OCI-M2 (cell line): ENCODE measurements around the gene SDF4.
"Not testable (repeated sequence)": the region's sequence is repeated elsewhere in the genome, so short reads cannot be mapped to it uniquely, and the experiment has no call there.

Experiments used
- DNase-seq: peaks from one replicate; lab custom pipeline; 2025; ENCODE audit not compliant: unreplicated experiment; lab: John Stamatoyannopoulos, UW

SDF4 gene

GRCh38 chr1:1181129-1181937 is 50.5 kb downstream of the SDF4 start:
- DNase-seq: no peak

- DNase-seq: no peak
Measured at GRCh38 chr1:1179983-1180861, 51.6 kb downstream of the SDF4 start.

- no peak for DNase-seq
Measured at GRCh38 chr1:1179346-1179982, 52.3 kb downstream of the SDF4 start.

GRCh38 chr1:1178794-1179331 is 52.9 kb downstream of the SDF4 start:
- DNase-seq: no peak

- DNase-seq: no peak
Measured at GRCh38 chr1:1177452-1178206, 54.2 kb downstream of the SDF4 start.

GRCh38 chr1:1176931-1177330 is 54.9 kb downstream of the SDF4 start:
- DNase-seq: no peak

GRCh38 chr1:1176063-1176761 is 55.6 kb downstream of the SDF4 start:
- not testable (repeated sequence) for DNase-seq

GRCh38 chr1:1175221-1176062 is 56.4 kb downstream of the SDF4 start:
- no peak for DNase-seq

GRCh38 chr1:1173793-1174415 is 57.9 kb downstream of the SDF4 start, which contains the start of gene TTLL10:
Gene TTLL10, plus strand, starts transcription at chr1:1173880. Its CDS starts 5,336 bp downstream, at chr1:1179216.
- DNase-seq: no peak

- DNase-seq: no peak
Measured at GRCh38 chr1:1173061-1173792, 58.6 kb downstream of the SDF4 start.

GRCh38 chr1:1171546-1172340 is 60.1 kb downstream of the SDF4 start:
- no peak for DNase-seq

- no peak for DNase-seq
Measured at GRCh38 chr1:1171161-1171545, 60.6 kb downstream of the SDF4 start.

- no peak for DNase-seq
Measured at GRCh38 chr1:1170215-1171091, 61.3 kb downstream of the SDF4 start.

GRCh38 chr1:1169429-1170214 is 62.2 kb downstream of the SDF4 start:
- DNase-seq: no peak
